ENCODE measurements around the gene DLX3. TPM values are rescaled to one million over a fixed set of nuclear protein-coding genes. Genes with fewer than 3 reads are reported as not detected.

DLX3 gene
- total RNA-seq, 1 experiment from 2014 or later = 1.2 TPM

DNA sequence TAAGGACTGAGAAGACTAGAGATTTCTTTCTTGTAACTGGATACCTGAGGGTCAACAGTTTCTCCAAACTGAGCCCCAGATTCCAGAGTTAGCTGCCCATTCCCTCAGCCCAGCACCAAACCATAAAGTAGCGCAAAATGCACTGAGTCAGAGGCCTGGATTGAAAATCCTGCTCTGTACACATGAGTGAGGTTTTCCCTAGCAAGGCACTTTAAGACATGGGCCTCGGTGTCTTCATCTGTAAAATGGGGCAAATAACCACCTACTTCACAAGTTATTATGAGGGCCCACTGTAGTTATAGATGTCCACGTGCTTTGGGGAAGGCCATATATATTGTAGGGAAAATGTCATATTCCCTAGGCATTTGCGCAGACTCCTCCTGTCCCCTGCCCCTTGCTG lies 36.3 kb downstream of the DLX3 start:
- no peak overlapping the region for H4K5ac ChIP-seq (ENCODE audit: insufficient read length, low read depth, low read length)
- no peak overlapping the region for H2BK15ac ChIP-seq (ENCODE audit: low read depth, low read length)
- no peak overlapping the region for H2BK12ac ChIP-seq (ENCODE audit: insufficient read length, low read depth, low read length)
- no peak overlapping the region for H3K9ac ChIP-seq (ENCODE audit: extremely low read depth, insufficient read length, low read length)
- H2BK120ac ChIP-seq (ENCODE audit: low read depth, low read length, poor library complexity, severe bottlenecking) = no peak overlapping the region
- no peak overlapping the region for H3K56ac ChIP-seq (ENCODE audit: insufficient read length, low read depth, low read length)
- no peak overlapping the region for H3K4me3 Mint-ChIP-seq
- peaks cover 20 to 30% of the 10 kb centered on the region in 2 experiments for H3K4me1 Mint-ChIP-seq
- WGBS (ENCODE audit: extremely low coverage, insufficient read length, low lambda C conversion rate) = no CpG with 5 or more reads among the region's 4 CpGs
- no peak overlapping the region for H4K8ac ChIP-seq (replicated peaks; ENCODE audit: insufficient read length, low read depth, low read length)
- DNase-seq = no peak
- no peaks in the 10 kb centered on the region for H3K79me1 ChIP-seq (ENCODE audit: insufficient read depth, low read depth, low read length, poor library complexity, severe bottlenecking)
- no peak overlapping the region for H4K91ac ChIP-seq (ENCODE audit: insufficient read length, low read depth, low read length)
- no peak overlapping the region for H2BK20ac ChIP-seq (ENCODE audit: low read depth, low read length, poor library complexity, severe bottlenecking)
- H3K27me3 Mint-ChIP-seq (ENCODE audit: low read depth) = peaks cover 87% of the 10 kb centered on the region
- no peak overlapping the region for H3K23ac ChIP-seq (ENCODE audit: insufficient read length, low read depth, low read length)
- H3K4me1 ChIP-seq (ENCODE audit: insufficient read depth, low read length) = no peaks in the 10 kb centered on the region
- no peaks in the 10 kb centered on the region for H3K23me2 ChIP-seq (ENCODE audit: insufficient read length, low read depth, low read length, poor library complexity, severe bottlenecking)
- peaks cover 0 to 2% of the 10 kb centered on the region in 2 experiments; a peak in 2 of 5 replicates for H3K9me3 Mint-ChIP-seq
- no peak overlapping the region for H3K4me2 ChIP-seq (ENCODE audit: insufficient read depth, insufficient read length, low read length)
- H2AK5ac ChIP-seq (ENCODE audit: insufficient read length, low read length) = no peak overlapping the region
- no peaks in the 10 kb centered on the region; a peak in 1 of 7 replicates for H3K36me3 Mint-ChIP-seq (ENCODE audit: insufficient read depth in 1 of 3, low read depth in 3 of 3)
- TF ChIP-seq, protein P1, sequence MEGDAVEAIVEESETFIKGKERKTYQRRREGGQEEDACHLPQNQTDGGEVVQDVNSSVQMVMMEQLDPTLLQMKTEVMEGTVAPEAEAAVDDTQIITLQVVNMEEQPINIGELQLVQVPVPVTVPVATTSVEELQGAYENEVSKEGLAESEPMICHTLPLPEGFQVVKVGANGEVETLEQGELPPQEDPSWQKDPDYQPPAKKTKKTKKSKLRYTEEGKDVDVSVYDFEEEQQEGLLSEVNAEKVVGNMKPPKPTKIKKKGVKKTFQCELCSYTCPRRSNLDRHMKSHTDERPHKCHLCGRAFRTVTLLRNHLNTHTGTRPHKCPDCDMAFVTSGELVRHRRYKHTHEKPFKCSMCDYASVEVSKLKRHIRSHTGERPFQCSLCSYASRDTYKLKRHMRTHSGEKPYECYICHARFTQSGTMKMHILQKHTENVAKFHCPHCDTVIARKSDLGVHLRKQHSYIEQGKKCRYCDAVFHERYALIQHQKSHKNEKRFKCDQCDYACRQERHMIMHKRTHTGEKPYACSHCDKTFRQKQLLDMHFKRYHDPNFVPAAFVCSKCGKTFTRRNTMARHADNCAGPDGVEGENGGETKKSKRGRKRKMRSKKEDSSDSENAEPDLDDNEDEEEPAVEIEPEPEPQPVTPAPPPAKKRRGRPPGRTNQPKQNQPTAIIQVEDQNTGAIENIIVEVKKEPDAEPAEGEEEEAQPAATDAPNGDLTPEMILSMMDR (conservative IDR thresholded peaks at IDR 0.05) = no peak
- H3K27me3 ChIP-seq (ENCODE audit: insufficient read depth, low read length) = peaks cover 20% of the 10 kb centered on the region
- H3K27ac Mint-ChIP-seq = no peak overlapping the region
- no peaks in the 10 kb centered on the region for H3K9me3 ChIP-seq (ENCODE audit: control insufficient read depth, low read depth, low read length)
- H3K79me2 ChIP-seq (ENCODE audit: insufficient read depth, low read length) = no peaks in the 10 kb centered on the region
- H3K14ac ChIP-seq (ENCODE audit: insufficient read depth, low read length) = no peak overlapping the region
- H2AFZ ChIP-seq (ENCODE audit: low read length) = no peak overlapping the region
- no peak overlapping the region for H3K27ac ChIP-seq (ENCODE audit: insufficient read length, low read depth, low read length)
- H4K20me1 ChIP-seq (ENCODE audit: control insufficient read depth, insufficient read depth, insufficient read length) = no peaks in the 10 kb centered on the region
- H3K4ac ChIP-seq (ENCODE audit: low read depth, low read length) = no peak overlapping the region
- H3T11ph ChIP-seq (ENCODE audit: low read length) = no peak overlapping the region
- H2BK5ac ChIP-seq (ENCODE audit: insufficient read length, low read length) = no peak overlapping the region
- H3K18ac ChIP-seq (ENCODE audit: insufficient read length, low read depth, low read length) = no peak overlapping the region
